Thoracic aorta (tissue), 2 donors: ENCODE results near the gene MAPK10. TPM values are rescaled to one million over a fixed set of nuclear protein-coding genes. Genes with fewer than 3 reads are reported as not detected.

Experiments
- ATAC-seq: fragments of 150-250 bp; one replicate; pipeline ENCODE4 v1.8.0; 2017; ENCODE audit warnings: low read depth; ENCODE audit not compliant: insufficient number of reproducible peaks, low FRiP score
- DNase-seq: peaks from one replicate; pipeline ENCODE4 v3.0.0-alpha.2; 2020; ENCODE audit warnings: low spot score
- H3K27ac ChIP-seq, 2 donors: fragments of 200-600 bp; sonication (generic); 1 replicate in 1 of 2; 2 replicates in 1 of 2; pipeline ENCODE4 v1.5.1; 2016; ENCODE audit warnings: mild to moderate bottlenecking in 2 of 2, moderate library complexity in 2 of 2
- H3K27me3 ChIP-seq: fragments of 200-600 bp; sonication (generic); replicated peaks from 2 replicates; pipeline ENCODE4 v1.6.0; 2016; ENCODE audit warnings: mild to moderate bottlenecking; ENCODE audit not compliant: insufficient read depth
- H3K36me3 ChIP-seq: fragments of 200-600 bp; sonication (generic); one replicate; pipeline ENCODE4 v1.5.1; 2016
- H3K4me1 ChIP-seq, 2 donors: fragments of 200-600 bp; sonication (generic); 1 replicate in 1 of 2; 2 replicates in 1 of 2; pipeline versions ENCODE4 v1.5.1 to v1.6.0; 2016; ENCODE audit warnings: low read depth in 2 of 2, mild to moderate bottlenecking in 1 of 2; ENCODE audit not compliant: control insufficient read depth in 1 of 2
- H3K4me3 ChIP-seq: fragments of 200-600 bp; sonication (generic); 2 replicates; pipeline ENCODE4 v1.5.1; 2016; ENCODE audit warnings: mild to moderate bottlenecking
- H3K9me3 ChIP-seq: fragments of 200-600 bp; sonication (generic); 2 replicates; pipeline ENCODE4 v1.5.1; 2016
- CTCF ChIP-seq: fragments of 200-600 bp; sonication (generic); IDR thresholded peaks from one replicate; pipeline ENCODE4 v1.5.1; 2019; ENCODE audit warnings: antibody characterized with exemption
- total RNA-seq, 2 donors: library from RNA; depleted of rRNA; stranded (reverse); fragments of >200 nt; gene quantifications; one replicate each; pipeline versions ENCODE4 v1.1.0 to v1.2.3, GENCODE V29; 2016

Gene MAPK10
- total RNA-seq, 2 donors from 2014 or later, result 28.8 to 44.7 TPM

- Histone ChIP-seq H3K27me3 (no peaks in the 10 kb centered on the region), H3K27ac (no peak overlapping the region), H3K4me3 (no peak overlapping the region), H3K4me1 (peaks cover 0 to 17% of the 10 kb centered on the region in 2 donors), H3K36me3 (no peaks in the 10 kb centered on the region), H3K9me3 (no peaks in the 10 kb centered on the region)
- no peak for DNase-seq
- no peak for TF ChIP-seq CTCF
- ATAC-seq, result no peak
Measured at GRCh38 chr4:86381431-86381830, 21.6 kb upstream of the MAPK10 start.

GRCh38 chr4:86380181-86380724 is 20.4 kb upstream of the MAPK10 start:
- ATAC-seq, result no peak
- Histone ChIP-seq H3K27me3 (no peaks in the 10 kb centered on the region), H3K27ac (no peak overlapping the region), H3K4me3 (no peak overlapping the region), H3K4me1 (peaks cover 0 to 17% of the 10 kb centered on the region in 2 donors), H3K9me3 (no peaks in the 10 kb centered on the region), H3K36me3 (no peaks in the 10 kb centered on the region)
- TF ChIP-seq CTCF, result no peak
- DNase-seq, result no peak

- Histone ChIP-seq H3K4me3 (no peak overlapping the region), H3K27ac (no peak overlapping the region), H3K36me3 (no peaks in the 10 kb centered on the region), H3K9me3 (no peaks in the 10 kb centered on the region), H3K4me1 (peaks cover 0 to 17% of the 10 kb centered on the region in 2 donors), H3K27me3 (no peaks in the 10 kb centered on the region)
- no peak for TF ChIP-seq CTCF
- DNase-seq, result no peak
- no peak for ATAC-seq
Measured at GRCh38 chr4:86376850-86377249, 17.0 kb upstream of the MAPK10 start.

- no peak for DNase-seq
- Histone ChIP-seq H3K9me3 (no peaks in the 10 kb centered on the region), H3K4me3 (no peak overlapping the region), H3K27ac (no peak overlapping the region), H3K4me1 (peaks cover 0 to 10% of the 10 kb centered on the region in 2 donors), H3K36me3 (no peaks in the 10 kb centered on the region), H3K27me3 (no peaks in the 10 kb centered on the region)
- no peak for ATAC-seq
- no peak for TF ChIP-seq CTCF
Measured at GRCh38 chr4:86368433-86368832, 8.6 kb upstream of the MAPK10 start.

- Histone ChIP-seq H3K4me3 (no peak overlapping the region), H3K36me3 (no peaks in the 10 kb centered on the region), H3K9me3 (no peaks in the 10 kb centered on the region), H3K4me1 (peaks cover 0 to 10% of the 10 kb centered on the region in 2 donors), H3K27ac (no peak overlapping the region), H3K27me3 (no peaks in the 10 kb centered on the region)
- no peak for ATAC-seq
- TF ChIP-seq CTCF, result no peak
- no peak for DNase-seq
Measured at GRCh38 chr4:86367577-86367976, 7.7 kb upstream of the MAPK10 start.
